GM18870 (cell line): ENCODE results near the gene KCTD17.

Source experiments
- ATAC-seq: cut with Tn5 transposase; IDR thresholded peaks from one replicate; pipeline ENCODE4 v1.9.1; 2021; ENCODE audit warnings: moderate library complexity; ENCODE audit not compliant: unreplicated experiment

KCTD17 gene

DNA sequence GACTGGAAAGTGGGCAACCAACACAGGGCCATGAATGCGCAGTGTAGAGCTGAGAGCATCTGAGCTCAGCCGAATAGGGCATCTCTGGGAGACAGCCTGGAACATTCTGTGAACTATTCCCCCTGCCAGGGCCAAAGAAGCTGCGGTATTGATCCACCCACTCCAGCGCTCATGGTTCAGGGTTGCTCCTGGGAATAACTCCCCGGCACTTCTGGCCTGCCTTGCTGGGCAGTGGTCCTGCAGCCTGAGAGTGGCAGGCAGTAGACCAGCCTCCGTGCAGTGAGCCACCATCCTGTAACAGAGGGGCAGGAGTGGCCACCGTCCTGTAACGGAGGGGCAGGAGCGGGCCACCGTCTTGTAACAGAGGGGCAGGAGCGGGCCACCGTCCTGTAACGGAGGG, 45.8 kb downstream of the KCTD17 start:
- no peak for ATAC-seq

DNA sequence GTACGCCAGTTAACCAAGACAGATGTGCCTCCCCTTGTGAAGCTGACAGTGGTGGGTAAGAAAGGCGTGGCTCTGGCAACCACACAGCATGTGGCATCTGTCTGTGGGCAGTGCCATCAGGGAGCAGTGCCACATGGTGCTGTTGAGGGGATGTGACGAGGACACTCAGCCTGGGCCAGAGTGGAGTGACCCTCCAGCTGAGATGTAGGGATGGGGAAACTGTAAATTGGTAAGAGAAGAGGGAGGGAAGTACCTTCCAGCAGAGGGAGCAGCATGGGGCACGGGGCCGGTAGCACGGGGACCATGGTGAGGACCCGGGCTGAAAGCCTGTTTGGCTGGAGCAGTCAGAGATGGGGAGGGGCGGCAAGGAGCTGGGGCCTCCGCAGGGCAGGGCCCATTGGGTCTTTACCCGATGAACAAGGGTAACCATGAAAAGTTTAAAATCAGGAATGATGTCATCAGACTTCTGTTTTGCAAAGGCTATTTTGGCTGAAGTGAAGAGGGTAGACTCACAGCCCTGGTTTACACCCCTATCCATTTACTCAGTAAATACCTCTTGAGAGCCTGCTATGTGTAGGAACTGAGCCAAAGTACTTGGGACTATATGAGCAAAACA, 47.5 kb downstream of the KCTD17 start:
- ATAC-seq = no peak

DNA sequence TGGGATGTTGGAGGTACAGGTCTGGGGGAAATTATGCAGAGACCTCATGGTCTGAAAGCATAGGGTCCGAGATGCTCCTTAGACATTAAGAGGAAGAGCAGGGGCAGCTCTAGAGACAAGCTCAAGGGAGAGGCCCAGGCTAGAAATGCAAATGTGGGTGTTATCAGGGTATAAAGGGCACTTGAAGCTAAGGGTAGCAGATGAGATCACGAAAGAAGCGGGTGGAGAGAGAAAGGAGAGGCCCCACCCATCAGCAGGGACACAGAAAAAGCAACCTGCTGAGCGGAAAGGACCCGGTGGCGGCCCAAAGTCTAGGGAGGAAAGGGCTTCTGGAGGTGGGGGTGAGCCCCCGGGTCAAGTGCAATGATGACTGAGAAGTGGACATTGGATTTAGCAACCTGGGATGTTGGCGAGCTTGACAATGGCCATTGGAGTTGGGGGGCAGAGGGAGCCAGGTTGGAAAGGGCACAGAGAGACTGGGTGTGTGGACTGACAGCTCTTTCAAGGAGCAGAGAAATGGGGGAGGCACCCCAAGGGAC, 49.1 kb downstream of the KCTD17 start:
- ATAC-seq = no peak

- no peak for ATAC-seq
These were observed 49.9 kb downstream of the KCTD17 start for GRCh38 chr22:37101311-37102066.

DNA sequence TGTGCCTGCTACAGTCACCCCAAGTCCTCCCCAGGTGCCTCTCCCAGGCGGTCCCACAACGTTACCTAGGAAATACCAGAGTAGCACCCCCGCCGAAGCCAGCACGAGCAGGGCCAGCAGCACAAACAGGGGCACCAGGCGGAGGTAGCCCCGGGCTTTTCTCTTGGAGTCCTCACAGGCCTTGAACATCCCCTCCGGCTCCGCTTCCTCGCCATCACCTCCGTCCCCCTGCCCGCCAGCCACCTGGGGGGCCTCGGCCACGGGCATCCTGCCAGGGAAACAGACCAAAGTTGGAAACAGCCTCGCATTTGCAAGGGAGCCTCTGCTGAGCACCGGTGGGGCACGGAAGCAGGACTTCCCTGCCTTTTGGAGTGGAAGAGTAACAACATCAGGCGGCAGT, 51.6 kb downstream of the KCTD17 start:
- ATAC-seq = no peak

DNA sequence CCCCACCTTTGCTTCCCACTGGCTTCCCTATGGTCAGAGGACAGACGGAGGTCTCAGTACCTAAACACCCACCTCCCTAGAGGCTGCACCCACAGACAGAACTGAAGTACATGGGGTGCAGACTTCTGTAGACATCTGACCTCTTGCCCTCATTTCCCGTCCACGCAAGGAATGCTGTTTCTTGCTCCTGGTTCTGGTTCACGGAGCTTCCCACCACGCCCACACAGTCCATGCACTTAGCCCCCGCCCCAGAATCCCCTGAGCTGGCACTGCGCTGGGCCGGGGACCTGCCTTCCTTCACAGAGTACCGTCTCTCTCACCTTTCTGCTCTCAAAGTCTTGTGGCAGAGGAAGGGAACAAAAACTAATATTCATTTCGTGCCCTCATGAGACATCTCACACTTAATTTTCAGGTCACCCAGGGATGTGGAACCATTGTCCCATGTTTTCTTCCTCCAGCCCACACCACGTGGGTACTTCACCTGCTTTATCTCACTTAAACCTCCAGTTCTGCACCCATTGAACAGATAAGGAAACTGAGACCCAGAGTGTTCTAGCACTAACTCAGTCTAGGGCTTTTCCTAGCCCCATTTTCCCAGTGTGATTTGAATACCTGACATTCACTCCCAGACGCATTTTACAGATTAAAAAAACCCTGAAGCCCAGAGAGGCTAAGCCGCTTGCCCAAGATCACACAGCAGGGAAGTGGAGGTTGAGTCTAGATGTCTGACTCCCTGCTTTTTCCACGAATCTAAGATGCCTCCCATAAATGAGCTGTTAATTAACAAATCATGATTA, 52.3 kb downstream of the KCTD17 start:
- ATAC-seq = no peak

GRCh38 chr22:37105154-37105553, 53.6 kb downstream of the KCTD17 start:
- ATAC-seq = no peak

DNA sequence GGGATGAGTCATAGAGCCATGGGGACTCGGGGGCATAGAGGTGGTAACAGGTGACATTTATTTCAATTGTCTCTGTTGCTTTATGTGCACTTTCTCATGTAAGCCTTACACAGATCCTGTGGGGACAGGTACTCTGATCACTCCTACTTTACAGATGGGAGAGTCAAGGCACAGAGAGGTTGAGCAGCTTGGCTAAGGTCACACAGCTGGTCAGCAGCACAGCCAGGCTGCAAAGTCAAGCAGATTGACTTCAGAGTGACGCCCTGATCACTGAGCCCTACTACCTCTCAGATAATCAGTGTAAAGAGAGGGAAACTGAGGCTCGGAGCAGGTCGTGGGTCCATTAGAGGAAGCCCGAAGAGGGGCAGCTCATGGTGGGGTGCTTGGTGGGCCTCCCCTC, 54.4 kb downstream of the KCTD17 start:
- no peak for ATAC-seq

- no peak for ATAC-seq
These were observed 56.5 kb downstream of the KCTD17 start for GRCh38 chr22:37107816-37108621.

DNA sequence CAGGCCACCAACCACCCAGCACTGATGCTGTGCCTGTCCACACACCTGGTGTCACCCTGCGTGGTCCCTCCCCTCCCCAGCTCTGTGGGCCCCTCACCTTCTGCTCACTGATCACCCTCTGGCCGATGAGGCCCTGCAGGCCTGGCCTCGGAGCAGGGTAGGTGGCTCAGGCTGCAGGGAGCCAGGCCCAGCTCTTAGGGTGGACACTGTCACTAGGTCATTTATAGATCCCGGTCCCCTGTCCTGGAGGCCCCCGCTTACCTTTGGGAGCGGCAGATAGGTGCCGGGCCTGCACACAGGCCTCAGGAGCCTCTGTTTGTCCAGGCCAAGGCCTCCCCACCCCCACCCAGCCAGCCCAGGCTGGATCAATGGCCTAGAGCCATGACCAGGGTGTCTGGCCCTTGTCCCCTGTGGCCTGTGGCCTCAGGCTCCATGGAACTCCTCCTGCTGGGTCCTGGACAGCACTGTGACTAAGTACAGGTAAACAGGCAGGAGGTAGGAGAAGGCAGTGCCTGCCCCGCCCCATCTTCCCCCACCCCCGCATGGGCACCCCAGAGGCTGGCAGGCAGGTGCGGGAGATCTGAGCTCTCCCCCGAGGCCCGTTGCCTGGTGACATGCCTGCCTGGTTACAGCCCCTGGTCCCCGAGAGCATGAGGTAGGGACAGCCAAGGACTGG, 57.8 kb downstream of the KCTD17 start, which contains the start of gene TMPRSS6:
Gene TMPRSS6, minus strand, starts transcription at position 472 of the 676 bp plus-strand sequence. CDS start 6,296 bp downstream, outside the sequence.
- no peak for ATAC-seq

GRCh38 chr22:37111156-37111717, 59.7 kb downstream of the KCTD17 start:
- ATAC-seq = no peak

DNA sequence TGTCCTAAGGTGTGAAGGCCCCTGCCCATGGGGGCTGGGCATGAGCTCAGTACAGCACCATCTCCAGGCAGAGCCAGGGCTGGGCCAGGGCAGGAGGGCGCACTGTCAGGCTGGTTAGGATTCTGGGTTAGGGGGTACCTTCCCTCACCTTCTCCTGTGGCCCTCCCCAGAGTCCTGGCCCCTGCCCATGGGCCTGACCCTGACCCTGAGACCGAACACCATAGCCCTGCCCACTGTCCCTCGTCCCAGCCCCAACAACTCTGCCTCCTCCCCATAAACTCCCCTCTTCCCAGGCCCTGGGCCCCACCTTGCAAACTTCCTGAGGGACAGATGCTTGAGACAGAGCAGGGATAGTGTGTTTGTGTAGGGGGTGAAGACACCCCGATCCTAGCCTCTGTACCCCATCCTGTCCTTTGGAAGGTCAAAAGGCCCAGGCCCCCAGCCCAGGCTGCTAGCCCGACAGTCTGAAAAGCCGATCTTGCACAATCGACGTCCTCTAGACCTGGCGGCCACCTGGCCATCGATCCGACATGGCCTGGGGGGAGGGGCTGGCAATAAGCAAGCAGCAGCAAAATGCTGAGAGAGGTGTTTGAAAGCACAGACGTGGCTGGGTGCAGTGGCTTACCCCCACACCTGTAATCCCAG, 60.7 kb downstream of the KCTD17 start:
- ATAC-seq = no peak
